Putamen (tissue), 1 donor: Measurements from ENCODE around the gene FAM83E.
"Not testable (repeated sequence)": the region's sequence is repeated elsewhere in the genome, so short reads cannot be mapped to it uniquely, and the experiment has no call there.

Source experiments
- DNase-seq: peaks from one replicate; pipeline ENCODE4 v3.0.0-alpha.2; 2016; ENCODE audit warnings: low spot score

Gene FAM83E

DNA sequence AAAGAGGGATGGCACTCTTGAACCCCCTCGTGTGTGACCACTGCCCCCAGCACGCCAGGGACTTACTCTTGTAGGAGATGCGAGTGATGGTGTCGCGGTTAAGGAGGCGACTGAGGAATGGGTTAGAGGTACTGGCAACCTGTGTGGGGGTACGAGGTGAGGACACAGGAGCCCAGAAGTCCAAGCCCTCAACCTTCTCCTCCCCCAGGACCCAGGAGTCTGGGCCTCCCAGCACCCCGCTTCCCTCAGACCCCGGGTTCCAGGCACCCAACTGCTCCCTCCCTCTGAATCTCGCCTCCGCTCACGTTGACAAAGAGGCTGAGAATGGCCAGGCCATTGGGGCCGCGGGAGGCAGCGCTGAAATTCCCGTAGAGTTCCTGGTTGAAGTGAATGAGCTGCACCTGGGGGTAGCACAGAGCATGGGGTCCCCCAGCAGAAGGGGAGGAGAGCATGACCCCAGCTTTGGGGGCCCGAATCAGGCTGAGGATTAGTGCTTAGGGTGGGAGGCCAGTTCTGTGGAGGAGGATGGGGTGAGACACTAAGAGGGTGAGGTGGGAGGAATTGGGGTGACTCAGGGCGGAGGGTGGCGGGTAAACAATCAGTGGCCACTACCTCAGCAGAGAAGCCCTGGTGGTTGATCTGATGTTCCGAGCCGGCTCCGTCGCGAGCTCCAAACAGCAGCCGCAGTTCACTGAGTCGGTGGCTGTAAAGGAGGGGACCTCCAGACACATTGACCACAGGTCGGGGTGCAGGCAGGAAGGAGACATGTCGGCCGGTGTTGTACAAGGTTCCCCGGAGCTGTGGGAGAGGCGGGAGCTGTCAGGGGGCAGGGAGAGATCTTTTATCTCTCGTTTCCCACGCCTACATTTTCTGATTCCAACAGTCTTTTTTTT lies 24.9 kb upstream of the FAM83E start:
- no peak for DNase-seq

- no peak for DNase-seq
Measured at GRCh38 chr19:48638831-48639381, 24.0 kb upstream of the FAM83E start.

GRCh38 chr19:48637948-48638830 lies 23.3 kb upstream of the FAM83E start:
- peak; percentile 95 for DNase-seq

DNA sequence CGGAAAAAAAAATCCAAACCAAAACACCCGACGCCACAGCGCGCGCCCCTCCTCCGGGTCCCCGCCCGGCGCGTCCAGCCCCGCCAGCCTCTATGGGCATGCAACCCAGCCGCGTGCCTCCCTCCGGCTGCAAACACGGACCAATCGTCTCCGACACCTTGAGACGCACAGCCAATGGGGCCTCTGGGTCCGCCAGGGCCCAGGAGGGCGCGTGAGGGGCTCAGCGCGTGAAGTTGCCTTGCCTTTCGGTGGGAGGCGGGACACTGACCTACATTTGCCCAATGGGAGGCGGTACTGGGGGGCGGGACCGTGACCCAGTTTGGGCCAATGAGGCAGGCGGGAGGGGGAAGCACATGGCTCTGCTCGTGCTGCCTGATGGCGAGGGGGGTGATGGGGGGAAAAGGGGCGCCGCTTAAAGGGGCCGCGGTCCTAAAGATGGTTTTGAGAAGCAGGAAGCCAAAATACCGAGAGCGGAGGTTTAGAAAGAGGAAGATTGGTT lies 22.6 kb upstream of the FAM83E start:
- peak; percentile 100 for DNase-seq

DNA sequence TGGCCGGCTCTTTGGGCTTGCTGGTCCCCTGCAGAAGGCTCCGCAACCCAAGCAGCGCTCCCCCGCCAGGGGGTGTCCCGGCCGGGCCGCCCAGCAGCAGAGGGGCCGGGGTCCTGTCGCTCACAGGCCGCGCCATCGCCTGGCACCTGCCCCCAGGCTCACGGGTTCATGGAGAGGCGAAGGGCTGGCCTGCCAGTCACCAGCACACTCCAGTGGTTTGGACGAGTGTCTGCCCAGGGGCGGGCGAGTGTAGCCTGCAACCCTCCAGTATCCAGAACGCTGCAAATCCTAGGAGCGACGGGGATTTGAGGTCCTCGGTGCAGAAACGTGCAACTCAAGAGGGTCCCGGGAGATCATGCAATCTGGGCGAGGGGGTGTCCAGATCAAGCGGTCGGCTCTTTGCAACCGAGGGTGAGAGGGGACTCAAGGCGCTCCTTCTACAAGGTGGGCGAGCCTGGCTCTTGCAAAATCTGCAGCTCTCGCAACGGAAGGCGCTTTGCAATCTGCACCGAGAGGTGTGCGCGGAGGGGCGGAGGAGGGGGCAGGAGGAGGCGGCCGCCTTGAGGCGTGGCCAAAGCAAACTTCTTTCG lies 22.1 kb upstream of the FAM83E start, which contains the start of gene DBP:
DBP (minus strand) TSS at position 521 of the 590 bp plus-strand sequence; CDS start at position 136, 385 bp downstream.
- no peak for DNase-seq

DNA sequence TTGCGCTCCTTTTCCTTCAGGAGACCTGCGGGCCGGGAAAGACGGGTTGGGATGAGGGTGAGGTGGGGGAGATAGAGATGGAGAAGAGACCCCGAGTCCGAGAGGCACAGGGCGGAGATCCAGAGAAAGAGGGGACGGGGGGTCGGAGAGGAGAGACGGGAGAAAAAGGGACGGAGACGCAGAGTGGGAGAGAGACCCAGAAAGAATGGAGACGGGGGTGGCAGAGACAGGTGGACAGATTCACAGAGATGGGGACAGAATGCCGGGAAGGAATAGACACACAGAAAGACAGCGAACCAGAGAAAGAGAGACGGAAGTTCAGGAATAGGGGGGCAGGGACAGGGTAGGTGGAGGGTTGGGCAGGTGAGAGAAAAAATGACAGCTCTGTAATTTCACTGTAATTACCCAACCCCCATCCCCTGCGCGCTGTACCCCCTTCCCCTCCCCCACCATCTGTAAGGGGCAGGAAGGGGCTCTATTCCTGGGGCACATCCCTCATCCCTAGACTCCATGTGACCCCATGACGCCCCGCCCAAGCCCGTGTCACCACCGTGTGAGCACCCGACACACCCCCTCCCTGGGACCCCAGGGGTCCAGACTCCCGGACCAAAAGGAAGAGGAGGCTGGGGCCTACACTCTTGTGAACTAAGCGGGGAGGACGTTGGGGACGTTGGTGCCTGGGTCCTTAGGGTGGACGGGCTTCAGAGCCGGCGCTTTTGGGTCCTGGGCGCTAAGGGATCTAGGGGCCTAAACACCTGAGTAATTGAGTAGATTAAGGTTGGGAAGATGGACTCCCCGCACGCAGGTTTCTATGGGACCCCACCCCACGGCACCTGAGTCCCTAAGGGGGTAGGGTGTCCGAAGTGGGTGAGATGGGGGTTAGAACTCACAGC lies 21.3 kb upstream of the FAM83E start:
- DNase-seq: no peak

DNA sequence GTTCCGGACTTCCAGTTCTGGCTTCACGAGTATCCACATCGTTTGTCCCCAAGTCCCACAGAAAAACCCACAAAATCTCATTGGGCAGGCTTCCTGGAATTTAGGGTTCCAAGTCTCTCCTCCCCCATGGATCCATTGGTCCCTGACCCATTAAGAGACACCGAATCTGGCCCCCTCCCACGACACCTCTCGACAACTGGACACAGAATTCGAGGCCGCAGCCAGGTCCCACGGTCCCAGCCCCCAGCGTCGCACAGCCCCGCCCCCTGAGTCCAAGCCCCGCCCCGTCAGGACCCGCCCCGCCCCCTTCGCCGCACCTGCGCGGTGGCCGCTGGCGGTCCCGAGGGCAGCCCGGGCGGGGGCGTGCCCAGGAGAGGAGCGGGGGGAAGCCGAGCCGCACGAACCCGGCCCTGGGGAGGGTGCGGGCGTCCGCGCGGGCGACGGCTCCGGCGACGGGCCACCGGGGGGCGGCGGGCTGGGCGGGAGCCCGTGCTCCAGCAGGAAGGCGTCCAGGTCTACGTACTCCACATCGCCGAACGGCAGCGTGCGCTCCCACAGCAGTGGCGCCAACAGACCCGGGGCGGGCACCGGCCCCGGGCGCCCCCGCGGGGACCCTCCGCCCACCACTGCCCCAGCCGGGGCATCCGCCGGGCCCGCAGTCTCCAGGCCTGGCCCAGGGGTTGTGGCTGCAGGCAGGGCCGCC lies 20.5 kb upstream of the FAM83E start:
- DNase-seq: no peak

- peak; percentile 94 for DNase-seq
Measured at GRCh38 chr19:48634424-48635262, 19.8 kb upstream of the FAM83E start.

- no peak for DNase-seq
Measured at GRCh38 chr19:48634036-48634342, 19.1 kb upstream of the FAM83E start.

DNA sequence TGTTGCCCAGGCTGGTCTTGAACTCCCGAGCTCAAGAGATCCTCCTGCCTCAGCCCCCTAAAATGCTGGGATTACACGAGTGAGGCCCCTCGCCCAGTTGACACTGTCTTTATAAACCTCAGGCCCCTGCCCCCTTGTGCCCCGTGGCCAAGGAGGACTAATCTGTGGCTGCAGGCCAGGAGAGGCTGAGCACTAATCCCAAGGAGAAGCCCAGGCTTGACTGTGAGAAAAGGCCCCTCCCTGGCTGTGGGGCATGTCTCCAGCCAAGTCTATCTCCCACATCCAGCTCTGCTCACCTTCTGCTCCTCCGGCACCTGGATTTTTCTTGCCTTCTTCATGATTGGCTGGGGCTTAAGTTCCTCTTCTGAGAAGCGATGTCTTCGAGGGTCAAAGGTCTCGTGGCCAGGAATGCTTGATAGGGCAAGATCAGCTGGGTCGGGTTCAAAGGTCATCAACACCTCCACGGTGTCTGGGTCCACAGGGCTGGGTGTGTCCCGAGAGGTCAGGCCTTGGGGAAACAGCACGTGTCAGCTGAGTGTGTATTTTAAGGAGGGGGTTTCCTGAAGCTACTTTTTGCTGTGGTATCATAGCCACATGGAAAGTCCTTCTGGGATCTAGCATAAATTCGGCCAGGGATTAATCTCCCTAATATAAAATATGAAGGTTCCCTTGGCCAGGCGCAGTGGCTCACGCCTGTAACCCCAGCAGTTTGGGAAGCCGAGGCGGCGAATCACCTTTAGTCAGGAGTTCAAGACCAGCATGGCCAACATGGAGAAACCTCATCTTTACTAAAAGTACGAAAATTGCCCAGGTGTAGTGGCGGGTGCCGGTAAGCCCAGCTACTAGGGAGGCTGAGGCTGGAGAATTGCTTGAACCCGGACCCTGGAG lies 18.5 kb upstream of the FAM83E start:
- no peak for DNase-seq

DNA sequence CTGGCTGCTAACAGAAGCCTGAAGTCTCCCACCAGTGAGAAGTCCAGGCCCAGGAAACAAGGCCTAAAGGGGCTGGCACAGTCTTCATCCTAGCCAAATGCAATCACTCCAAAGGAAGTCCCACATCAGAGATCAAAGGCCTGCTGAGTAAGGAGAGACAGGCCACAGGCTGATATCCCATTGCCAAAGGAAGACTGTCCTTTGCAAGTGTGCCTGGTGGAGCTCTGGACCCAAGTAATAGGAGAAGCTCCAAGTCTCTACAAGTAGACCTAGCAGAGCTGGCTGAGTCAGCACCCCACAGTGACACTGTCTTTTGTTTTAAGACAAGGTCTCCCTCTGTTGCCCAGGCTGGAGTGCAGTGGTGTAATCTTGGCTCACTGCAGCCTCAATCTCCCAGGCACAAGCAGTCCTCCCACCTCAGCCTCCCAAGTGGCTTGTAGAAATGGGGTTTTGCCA lies 17.8 kb upstream of the FAM83E start:
- no peak for DNase-seq

DNA sequence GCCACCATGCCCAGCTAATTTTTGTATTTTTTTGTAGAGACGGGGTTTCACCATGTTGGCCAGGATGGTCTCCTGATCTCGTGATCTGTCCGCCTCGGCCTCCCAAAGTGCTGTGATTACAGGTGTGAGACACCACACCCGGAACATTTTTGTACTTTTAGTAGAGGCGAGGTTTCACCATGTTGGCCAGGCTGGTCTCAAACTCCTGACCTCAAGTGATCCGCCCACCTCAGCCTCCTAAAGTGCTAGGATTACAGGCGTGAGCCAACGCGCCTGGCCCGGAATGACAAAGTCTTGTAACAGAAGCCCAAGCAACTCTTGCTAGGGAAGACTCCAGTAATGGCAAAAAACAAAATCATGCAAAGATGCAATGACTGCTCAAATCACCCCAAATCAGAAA lies 17.4 kb upstream of the FAM83E start:
- not testable (repeated sequence) for DNase-seq

- no peak for DNase-seq
Measured at GRCh38 chr19:48631225-48631624, 16.3 kb upstream of the FAM83E start.

DNA sequence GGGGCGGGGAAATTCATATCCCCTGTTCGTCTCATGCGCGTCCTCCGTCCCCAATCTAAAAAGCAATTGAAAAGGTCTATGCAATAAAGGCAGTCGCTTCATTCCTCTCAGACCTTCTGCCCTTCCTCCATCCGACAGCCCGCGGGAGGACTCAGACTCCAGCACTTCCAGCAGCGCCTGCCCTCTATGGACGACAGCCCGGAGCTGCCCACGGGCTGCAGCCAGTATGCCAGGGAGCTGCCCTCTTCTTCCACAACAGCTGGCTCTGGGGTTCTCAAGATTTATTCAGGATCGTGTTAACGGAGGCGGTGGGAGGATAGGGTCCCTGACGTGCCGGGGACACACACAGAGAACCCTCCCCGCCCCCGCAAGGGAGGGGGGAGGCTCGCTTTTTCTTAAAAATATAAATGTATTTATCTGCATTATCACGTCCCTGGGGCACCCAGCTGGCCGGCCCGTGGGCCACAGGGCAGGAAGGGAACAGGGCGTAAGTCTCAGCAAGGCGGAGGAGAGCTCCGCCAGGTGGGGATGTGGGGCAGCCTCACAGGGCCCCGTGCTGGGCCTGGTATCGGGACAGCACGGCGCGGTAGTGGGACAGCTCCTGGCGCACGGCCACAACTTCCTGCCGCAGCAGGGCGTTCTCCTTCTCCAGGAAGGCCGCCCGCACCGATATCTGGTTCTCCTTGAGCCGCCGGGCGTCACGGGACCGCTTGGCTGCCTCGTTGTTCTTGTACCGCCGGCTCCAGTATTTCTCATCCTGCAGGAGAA lies 15.6 kb upstream of the FAM83E start:
- DNase-seq: no peak

- DNase-seq: no peak
Measured at GRCh38 chr19:48629599-48630295, 14.9 kb upstream of the FAM83E start.

DNA sequence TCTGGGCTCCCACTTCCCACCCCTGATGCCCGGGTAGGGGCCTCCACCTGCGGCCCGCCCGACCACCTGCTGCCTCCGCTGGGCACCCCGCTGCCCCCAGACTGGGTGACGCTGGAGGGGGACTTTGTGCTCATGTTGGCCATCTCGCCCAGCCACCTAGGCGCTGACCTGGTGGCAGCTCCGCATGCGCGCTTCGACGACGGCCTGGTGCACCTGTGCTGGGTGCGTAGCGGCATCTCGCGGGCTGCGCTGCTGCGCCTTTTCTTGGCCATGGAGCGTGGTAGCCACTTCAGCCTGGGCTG lies 14.4 kb upstream of the FAM83E start:
- no peak for DNase-seq
